HG03469 (cell line): ENCODE results near the gene GLIPR2.

Source experiments
- ATAC-seq: cut with Tn5 transposase; IDR thresholded peaks from one replicate; pipeline ENCODE4 v1.9.1; 2021; ENCODE audit warnings: mild to moderate bottlenecking, moderate library complexity, moderate number of reproducible peaks; ENCODE audit not compliant: unreplicated experiment

GLIPR2 gene

GRCh38 chr9:36191290-36191645 is 54.7 kb downstream of the GLIPR2 start:
- peak; percentile 6 for ATAC-seq

GRCh38 chr9:36191686-36192085 is 55.2 kb downstream of the GLIPR2 start:
- no peak for ATAC-seq

GRCh38 chr9:36192196-36192595 is 55.7 kb downstream of the GLIPR2 start:
- ATAC-seq: no peak

GRCh38 chr9:36193023-36193422 is 56.5 kb downstream of the GLIPR2 start:
- no peak for ATAC-seq

GRCh38 chr9:36194326-36195000 is 57.9 kb downstream of the GLIPR2 start:
- ATAC-seq: no peak

- no peak for ATAC-seq
Measured at GRCh38 chr9:36204906-36205547, 68.5 kb downstream of the GLIPR2 start.

GRCh38 chr9:36207016-36207415 is 70.5 kb downstream of the GLIPR2 start:
- ATAC-seq: no peak

GRCh38 chr9:36207546-36208012 is 71.0 kb downstream of the GLIPR2 start:
- no peak for ATAC-seq

- ATAC-seq: no peak
Measured at GRCh38 chr9:36208521-36209253, 72.2 kb downstream of the GLIPR2 start.

- no peak for ATAC-seq
Measured at GRCh38 chr9:36210722-36211121, 74.2 kb downstream of the GLIPR2 start.

GRCh38 chr9:36211510-36211909 is 75.0 kb downstream of the GLIPR2 start:
- no peak for ATAC-seq

GRCh38 chr9:36213387-36213786 is 76.9 kb downstream of the GLIPR2 start:
- ATAC-seq: no peak
